Activated T-cell treated with anti-CD3 and anti-CD28 coated beads for 24 hours (primary cell): ENCODE data around the gene FNDC1.

Experiments used
- DNase-seq: peaks from one replicate; pipeline ENCODE4 v3.0.0-alpha.2; 2020; ENCODE audit warnings: low read depth

Gene FNDC1

DNA sequence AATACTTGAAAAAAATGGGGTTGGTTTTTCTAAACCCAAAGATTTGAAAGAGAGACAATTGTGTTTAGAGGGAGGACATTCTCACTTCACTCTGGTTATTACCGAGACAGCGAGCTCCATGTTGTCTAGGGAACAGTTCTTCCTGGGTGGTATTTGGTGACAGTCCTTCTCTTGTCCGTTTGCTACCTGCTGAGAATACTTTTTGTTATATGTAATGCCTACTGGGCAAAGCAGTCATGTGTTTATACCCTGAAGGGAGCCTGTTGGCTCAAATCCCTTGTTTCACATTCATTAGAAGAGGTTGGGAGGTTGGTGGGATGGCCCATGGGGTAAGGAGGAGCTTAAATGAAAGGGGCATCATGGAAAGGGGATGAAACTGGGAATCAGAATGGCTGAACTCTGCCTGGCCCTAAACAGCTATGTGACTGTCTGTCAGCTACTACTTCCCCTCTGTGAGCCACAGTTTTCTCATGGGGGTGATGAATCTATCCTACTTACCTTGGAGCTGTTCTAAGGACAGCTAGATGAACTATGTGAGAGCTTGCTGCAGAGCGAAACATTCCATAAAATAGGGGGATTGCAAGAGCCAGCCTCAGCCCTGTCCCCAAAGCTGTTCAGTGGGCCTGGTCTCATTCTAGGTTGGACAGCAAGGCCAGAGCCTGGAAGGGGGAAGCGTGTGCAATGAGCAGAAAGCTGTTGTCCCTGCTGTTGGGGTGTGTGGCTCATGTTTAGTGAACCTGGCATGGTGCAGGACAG lies 43.5 kb downstream of the FNDC1 start:
- no peak for DNase-seq

DNA sequence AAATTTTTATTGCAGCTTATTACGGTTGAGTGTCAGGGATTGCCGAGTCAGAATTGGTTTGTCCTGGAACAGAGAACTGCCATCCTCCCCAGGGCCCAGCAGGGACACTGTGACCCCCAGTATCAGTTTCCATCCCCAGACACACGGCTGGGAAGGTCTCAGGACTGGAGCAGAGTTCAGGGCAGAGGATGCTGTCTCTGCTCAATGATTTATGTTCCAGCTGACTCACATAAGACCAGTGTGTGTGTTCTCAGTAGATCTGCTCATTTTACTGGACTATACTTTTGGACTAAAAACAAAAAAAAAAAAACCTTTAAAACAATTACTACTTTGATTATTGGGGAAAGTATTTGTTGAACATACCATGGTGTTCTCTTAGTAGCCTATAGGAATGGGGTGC lies 44.2 kb downstream of the FNDC1 start:
- DNase-seq: no peak

- no peak for DNase-seq
Observed at GRCh38 chr6:159214281-159214680, 45.1 kb downstream of the FNDC1 start.

- no peak for DNase-seq
Observed at GRCh38 chr6:159217595-159218275, 48.5 kb downstream of the FNDC1 start.

DNA sequence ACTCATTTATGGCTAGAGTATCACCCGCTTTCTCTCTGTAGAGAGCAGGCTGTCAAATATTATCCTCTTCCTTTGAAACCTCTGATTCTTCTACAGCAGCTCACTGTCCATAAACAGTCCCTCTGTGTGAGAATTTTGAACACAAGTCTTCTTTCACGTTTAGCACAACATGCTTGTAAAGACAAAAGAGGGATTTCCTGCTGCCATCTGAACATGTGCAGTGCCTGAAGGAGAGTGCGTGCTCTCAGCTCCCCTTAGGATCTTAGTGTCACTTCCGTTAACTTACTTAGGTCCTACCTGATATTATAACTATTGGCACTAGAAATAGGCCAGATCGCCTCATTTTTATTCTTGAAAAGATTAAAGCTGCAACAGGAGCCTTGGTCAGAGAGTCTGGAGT lies 50.9 kb downstream of the FNDC1 start:
- no peak for DNase-seq

DNA sequence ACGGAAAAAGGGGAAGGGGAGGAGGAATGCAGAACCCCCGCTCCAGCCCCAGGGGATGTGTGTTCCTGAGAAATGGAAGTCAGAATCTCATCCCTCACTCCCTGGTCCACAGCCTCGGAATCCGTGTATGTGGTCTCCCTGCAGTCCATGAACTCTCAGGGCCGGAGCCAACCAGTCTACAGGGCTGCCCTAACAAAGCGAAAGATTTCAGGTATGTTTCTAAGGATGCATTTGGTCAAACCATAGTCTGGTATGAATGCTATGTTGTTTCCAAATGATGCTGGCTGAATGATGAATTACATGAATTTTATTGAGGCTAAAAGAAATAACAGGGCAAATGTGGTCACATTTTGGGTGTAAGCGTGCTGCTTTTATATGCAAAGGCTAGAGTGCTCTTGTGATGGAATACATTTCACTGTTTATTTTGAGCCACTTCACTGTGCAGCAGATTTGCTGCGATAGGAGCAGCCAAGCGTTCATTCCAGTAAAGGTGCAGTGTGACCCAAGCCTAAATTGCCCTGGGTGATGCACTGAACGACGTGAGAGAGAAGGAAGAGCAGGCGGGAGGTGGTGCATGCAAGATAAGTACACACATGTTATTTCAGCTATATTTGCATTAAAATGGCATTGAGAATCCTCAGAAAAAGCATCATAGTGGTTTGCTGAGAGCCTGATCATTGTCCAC lies 52.4 kb downstream of the FNDC1 start:
- no peak for DNase-seq

DNA sequence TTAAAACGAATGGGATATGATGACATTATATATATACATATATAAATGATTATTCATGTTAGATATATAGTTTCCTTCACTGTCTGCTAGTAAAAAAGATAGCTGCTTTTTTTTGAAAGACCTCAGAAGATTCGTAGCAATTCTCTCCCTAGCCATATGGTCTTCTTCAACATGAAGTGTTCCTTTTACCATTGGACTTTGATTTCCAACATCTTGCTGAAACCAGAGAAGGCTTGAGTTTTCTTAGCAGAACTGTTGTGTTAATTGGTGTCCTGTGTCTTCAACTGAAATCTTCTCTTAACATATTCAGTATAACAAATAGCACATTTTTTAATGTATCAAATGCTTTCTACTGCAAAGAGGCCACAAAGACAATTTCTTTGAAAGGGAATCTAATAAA lies 55.3 kb downstream of the FNDC1 start:
- no peak for DNase-seq

GRCh38 chr6:159229651-159230051 lies 60.5 kb downstream of the FNDC1 start:
- DNase-seq: no peak

DNA sequence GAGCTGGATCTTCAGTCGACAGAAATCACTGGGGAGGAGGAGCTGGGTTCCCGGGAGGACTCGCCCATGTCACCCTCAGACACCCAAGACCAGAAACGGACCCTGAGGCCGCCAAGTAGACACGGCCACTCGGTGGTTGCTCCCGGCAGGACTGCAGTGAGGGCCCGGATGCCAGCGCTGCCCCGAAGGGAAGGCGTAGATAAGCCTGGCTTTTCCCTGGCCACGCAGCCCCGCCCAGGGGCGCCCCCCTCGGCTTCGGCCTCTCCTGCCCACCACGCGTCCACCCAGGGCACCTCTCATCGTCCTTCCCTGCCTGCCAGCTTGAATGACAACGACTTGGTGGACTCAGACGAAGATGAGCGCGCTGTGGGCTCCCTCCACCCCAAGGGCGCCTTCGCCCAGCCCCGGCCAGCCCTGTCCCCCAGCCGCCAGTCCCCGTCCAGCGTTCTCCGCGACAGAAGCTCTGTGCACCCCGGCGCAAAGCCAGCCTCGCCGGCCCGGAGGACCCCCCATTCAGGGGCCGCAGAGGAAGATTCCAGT lies 63.0 kb downstream of the FNDC1 start:
- no peak for DNase-seq

DNA sequence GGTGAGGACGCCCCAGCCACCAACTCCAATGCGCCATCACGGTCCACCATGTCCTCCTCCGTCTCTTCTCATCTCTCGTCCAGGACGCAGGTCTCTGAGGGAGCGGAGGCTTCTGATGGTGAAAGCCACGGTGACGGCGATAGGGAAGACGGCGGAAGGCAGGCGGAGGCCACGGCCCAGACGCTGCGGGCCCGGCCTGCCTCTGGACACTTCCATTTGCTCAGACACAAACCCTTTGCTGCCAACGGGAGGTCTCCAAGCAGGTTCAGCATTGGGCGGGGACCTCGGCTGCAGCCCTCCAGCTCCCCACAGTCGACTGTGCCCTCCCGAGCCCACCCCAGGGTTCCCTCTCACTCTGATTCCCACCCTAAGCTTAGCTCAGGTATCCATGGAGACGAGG lies 63.6 kb downstream of the FNDC1 start:
- DNase-seq: no peak

DNA sequence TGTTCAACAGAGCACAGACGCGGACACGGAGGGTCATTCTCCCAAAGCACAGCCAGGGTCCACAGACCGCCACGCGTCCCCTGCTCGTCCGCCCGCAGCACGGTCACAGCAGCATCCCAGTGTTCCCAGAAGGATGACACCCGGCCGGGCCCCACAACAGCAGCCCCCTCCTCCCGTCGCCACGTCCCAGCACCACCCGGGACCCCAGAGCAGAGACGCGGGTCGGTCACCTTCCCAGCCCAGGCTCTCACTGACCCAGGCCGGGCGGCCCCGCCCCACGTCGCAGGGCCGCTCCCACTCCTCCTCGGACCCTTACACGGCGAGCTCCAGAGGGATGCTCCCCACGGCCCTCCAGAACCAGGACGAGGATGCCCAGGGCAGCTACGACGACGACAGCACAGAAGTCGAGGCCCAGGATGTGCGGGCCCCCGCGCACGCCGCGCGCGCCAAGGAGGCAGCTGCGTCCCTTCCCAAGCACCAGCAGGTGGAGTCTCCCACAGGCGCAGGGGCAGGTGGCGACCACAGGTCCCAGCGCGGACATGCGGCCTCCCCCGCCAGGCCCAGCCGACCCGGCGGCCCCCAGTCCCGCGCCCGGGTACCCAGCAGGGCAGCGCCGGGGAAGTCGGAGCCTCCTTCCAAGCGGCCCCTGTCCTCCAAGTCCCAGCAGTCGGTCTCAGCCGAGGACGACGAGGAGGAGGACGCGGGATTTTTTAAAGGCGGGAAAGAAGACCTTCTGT lies 64.3 kb downstream of the FNDC1 start:
- DNase-seq: no peak

GRCh38 chr6:159234102-159234553 lies 64.9 kb downstream of the FNDC1 start:
- DNase-seq: no peak

GRCh38 chr6:159238920-159239558 lies 69.8 kb downstream of the FNDC1 start:
- no peak for DNase-seq

DNA sequence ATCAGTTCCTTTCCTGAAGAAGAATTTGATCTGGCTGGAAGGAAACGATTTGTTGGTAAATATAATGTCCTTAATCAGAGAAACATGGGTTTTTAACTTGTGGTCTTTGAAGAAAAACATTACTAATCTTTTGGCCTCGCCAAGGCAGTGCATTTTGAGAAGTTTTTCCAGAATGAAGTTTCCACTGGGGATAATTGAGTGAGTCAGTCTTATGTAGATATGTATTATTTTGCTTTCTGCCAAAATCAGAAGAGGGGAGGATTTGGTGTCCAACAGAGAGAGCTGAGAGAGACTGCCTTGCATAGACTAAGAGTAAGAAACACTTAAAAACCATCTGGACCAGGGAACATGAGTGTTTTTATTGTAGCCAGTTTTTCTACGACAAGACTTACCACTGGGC lies 79.9 kb downstream of the FNDC1 start:
- no peak for DNase-seq

- no peak for DNase-seq
Observed at GRCh38 chr6:159249752-159250151, 80.6 kb downstream of the FNDC1 start.

GRCh38 chr6:159250633-159251032 lies 81.4 kb downstream of the FNDC1 start:
- DNase-seq: no peak

DNA sequence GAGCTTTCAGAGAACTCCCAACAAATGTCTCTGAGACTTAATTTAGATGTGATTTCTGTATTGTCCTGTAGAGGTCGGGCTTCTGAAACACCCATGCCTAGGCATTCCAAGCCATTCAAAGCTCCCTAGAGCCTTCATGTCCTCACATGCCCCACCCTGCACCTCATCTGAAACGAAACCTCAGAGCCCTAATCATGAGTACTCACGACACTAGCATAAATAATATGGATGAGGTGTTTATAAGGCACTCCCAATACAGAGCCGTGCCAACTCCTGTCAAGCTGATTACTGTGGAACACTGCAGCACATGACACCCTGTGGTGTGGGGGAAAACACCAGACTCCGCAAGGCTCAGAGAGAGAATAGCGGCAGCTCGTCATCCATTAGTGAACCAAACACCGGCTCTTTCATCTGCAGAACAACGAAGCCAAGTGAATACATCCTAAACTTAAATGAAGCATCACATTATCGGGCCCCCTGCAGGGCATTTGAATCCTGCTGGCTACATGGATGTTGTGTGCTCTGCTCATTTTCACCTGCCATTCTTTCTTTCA lies 83.8 kb downstream of the FNDC1 start:
- no peak for DNase-seq

DNA sequence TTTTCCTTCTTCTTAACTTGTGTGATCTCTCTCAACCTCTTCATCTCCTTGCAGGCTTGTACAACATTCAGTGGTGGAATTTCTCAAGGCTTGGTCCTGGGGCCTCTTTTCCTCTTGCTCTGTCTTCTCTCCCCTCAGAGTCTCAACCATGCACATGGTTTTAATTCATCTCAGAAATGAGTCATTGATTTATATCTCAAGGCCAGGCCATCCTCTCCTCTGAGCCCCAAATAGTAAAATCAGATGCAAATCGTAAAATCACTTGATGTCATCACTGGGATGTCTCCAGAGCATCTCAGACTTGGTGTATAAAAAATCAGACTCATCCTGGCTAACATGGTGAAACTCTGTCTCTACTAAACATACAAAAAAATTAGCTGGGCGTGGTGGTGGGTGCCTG lies 85.0 kb downstream of the FNDC1 start:
- no peak for DNase-seq

DNA sequence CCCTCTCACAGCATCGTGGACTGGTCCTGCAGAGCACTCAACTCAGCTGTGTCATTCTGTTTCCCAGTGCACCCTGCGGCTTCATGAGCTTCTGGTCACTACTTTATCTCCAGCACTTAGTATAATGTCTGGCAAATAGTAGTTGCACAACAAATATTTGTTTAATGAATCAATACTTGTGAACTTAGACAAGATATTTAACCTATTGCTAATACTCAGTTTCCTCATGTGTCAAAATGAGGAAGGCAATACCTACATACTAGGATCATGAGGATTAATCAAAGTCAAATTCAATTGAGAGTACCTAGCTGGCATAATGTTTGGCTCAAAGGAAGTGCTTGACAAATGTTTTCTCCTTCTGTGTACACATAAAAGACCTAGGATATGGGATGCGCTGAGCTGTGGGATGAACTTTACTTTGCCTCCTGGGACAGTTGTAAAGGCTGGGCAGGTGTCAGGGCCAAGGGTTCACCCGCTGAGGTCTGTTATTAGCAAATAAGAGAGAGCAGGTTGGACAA lies 86.3 kb downstream of the FNDC1 start:
- DNase-seq: no peak

DNA sequence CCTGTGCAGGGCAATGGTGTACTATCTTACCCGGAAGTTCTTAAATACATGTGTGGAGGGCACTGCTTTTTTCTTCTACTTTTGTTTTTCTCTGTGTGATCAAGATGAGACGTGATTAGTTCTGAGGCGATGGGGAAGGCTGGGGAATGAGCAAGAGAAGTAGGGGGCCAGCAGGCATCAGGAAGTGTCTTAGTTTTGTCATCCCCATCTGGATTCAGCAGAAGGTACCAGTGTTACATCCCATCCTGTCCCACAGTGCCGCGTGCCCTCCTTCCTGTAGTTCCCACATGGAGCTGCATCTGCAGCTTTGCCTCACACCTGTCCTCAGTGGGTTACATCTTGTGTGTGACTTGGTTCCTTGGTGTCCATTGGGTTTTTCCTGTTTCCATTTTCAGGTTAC lies 86.9 kb downstream of the FNDC1 start:
- no peak for DNase-seq

- no peak for DNase-seq
Observed at GRCh38 chr6:159257846-159258245, 88.6 kb downstream of the FNDC1 start.
